Measurements from ENCODE around the gene PEX3.

DNA sequence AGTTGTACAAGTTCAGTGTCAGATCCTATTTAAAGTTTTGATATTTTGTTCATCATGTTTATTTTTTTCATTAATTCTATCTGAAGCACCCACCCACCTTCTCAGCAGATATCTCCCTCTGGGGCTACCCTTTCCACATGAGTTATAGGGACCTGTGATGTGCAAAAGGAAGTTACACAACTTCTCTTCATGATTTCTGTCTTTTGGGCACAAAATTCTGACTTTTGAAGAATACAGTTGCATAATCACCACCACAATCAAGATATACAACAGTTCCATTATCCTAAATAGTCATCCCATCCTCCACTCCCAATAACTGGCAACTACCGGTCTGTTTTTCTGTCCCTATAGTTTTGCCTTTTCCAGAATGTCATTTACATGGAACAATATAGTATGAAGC, 74.8 kb downstream of the PEX3 start:
- TF ChIP-seq EZH2 (IDR thresholded peaks at IDR 0.05; ENCODE audit: borderline replicate concordance, insufficient read depth, low read depth, low read length, poor library complexity, severe bottlenecking), result no peak
- TF ChIP-seq, protein P1, sequence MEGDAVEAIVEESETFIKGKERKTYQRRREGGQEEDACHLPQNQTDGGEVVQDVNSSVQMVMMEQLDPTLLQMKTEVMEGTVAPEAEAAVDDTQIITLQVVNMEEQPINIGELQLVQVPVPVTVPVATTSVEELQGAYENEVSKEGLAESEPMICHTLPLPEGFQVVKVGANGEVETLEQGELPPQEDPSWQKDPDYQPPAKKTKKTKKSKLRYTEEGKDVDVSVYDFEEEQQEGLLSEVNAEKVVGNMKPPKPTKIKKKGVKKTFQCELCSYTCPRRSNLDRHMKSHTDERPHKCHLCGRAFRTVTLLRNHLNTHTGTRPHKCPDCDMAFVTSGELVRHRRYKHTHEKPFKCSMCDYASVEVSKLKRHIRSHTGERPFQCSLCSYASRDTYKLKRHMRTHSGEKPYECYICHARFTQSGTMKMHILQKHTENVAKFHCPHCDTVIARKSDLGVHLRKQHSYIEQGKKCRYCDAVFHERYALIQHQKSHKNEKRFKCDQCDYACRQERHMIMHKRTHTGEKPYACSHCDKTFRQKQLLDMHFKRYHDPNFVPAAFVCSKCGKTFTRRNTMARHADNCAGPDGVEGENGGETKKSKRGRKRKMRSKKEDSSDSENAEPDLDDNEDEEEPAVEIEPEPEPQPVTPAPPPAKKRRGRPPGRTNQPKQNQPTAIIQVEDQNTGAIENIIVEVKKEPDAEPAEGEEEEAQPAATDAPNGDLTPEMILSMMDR (IDR thresholded peaks at IDR 0.05), result no peak
